Thymus (tissue), 11 donors: ENCODE data around the gene NDUFS6. TPM values are rescaled to one million over a fixed set of nuclear protein-coding genes. Genes with fewer than 3 reads are reported as not detected.

ENCODE experiments used
- DNase-seq, 9 donors: peaks; one replicate each; pipeline ENCODE4 v3.0.0-alpha.2; 2013; ENCODE audit warnings: low spot score in 9 of 9, low read depth in 6 of 9, missing footprints in 1 of 9
- H3K27ac ChIP-seq, 2 donors: one replicate each; pipeline ENCODE4 v1.5.1; 2013; ENCODE audit warnings: control low read depth in 1 of 2, low read depth in 1 of 2, low read length in 1 of 2, mild to moderate bottlenecking in 1 of 2, moderate library complexity in 1 of 2
- H3K27me3 ChIP-seq, 2 donors: one replicate each; pipeline ENCODE4 v1.5.1; 2013; ENCODE audit warnings: low read length in 1 of 2; ENCODE audit not compliant: control insufficient read depth in 2 of 2, insufficient read depth in 1 of 2
- H3K36me3 ChIP-seq, 2 donors: one replicate each; pipeline ENCODE4 v1.5.1; 2013; ENCODE audit warnings: low read length in 1 of 2, mild to moderate bottlenecking in 1 of 2, moderate library complexity in 1 of 2; ENCODE audit not compliant: control insufficient read depth in 2 of 2, insufficient read depth in 2 of 2
- H3K4me1 ChIP-seq, 2 donors: one replicate each; pipeline ENCODE4 v1.5.1; 2013; ENCODE audit warnings: low read length in 2 of 2; ENCODE audit not compliant: control insufficient read depth in 2 of 2, insufficient read depth in 2 of 2
- H3K4me3 ChIP-seq, 2 donors: one replicate each; pipeline ENCODE4 v1.5.1; 2013; ENCODE audit warnings: low read length in 2 of 2, control low read depth in 1 of 2, mild to moderate bottlenecking in 1 of 2
- H3K9me3 ChIP-seq, 2 donors: one replicate each; pipeline ENCODE4 v1.5.1; 2013; ENCODE audit warnings: low read length in 1 of 2, mild to moderate bottlenecking in 1 of 2; ENCODE audit not compliant: control insufficient read depth in 2 of 2, insufficient read depth in 1 of 2
- WGBS: extraction: QIAGEN DNeasy Blood & Tissue Kit; methylation state at CpG from one replicate; pipeline ENCODE4 v1.1.7; 2013; 5-methylcytosine and 5-hydroxymethylcytosine counted together
- polyA plus RNA-seq: library from polyadenylated mRNA; stranded (reverse); fragments of 200-250 nt; gene quantifications from one replicate; pipeline ENCODE4 v1.2.3, GENCODE V29; 2013
- total RNA-seq: library from RNA; stranded (reverse); fragments of 120-200 nt; gene quantifications from one replicate; pipeline ENCODE4 v1.2.4, GENCODE V29; 2013
- donor health status: healthy.

Gene NDUFS6
- total and polyA plus RNA-seq, 2 donors: 42.8 to 55.0 TPM

GRCh38 chr5:1846583-1846982 lies 45.4 kb downstream of the NDUFS6 start:
- Histone ChIP-seq H3K9me3 (no peaks in the 10 kb centered on the region), H3K27me3 (peaks cover 19 to 39% of the 10 kb centered on the region in 2 donors), H3K4me1 (no peaks in the 10 kb centered on the region), H3K4me3 (no peak overlapping the region), H3K36me3 (no peaks in the 10 kb centered on the region), H3K27ac (no peak overlapping the region)
- WGBS: 93% methylated on average over 13 of the region's 13 CpGs
- no peak for DNase-seq

GRCh38 chr5:1847056-1847455 lies 45.8 kb downstream of the NDUFS6 start:
- WGBS: 83% methylated on average over 10 of the region's 10 CpGs
- H3K4me1 ChIP-seq: no peaks in the 10 kb centered on the region
- no peak overlapping the region for H3K27ac ChIP-seq
- DNase-seq: no peak
- H3K27me3 ChIP-seq: peaks cover 24 to 43% of the 10 kb centered on the region in 2 donors
- no peak overlapping the region for H3K4me3 ChIP-seq
- no peaks in the 10 kb centered on the region for H3K36me3 ChIP-seq
- H3K9me3 ChIP-seq: no peaks in the 10 kb centered on the region

- Histone ChIP-seq H3K9me3 (no peaks in the 10 kb centered on the region), H3K27ac (no peak overlapping the region), H3K4me3 (no peak overlapping the region), H3K4me1 (no peaks in the 10 kb centered on the region), H3K36me3 (no peaks in the 10 kb centered on the region), H3K27me3 (peaks cover 26 to 49% of the 10 kb centered on the region in 2 donors)
- WGBS: 82% methylated on average over 9 of the region's 9 CpGs
- DNase-seq: no peak
Measured at GRCh38 chr5:1847611-1848010, 46.4 kb downstream of the NDUFS6 start.

GRCh38 chr5:1850324-1851154 lies 49.3 kb downstream of the NDUFS6 start:
- H3K27me3 ChIP-seq: peaks cover 28 to 71% of the 10 kb centered on the region in 2 donors
- H3K4me3 ChIP-seq: no peak overlapping the region
- no peak overlapping the region for H3K27ac ChIP-seq
- H3K9me3 ChIP-seq: peaks cover 0 to 1% of the 10 kb centered on the region in 2 donors
- WGBS: 69% methylated on average over 29 of the region's 29 CpGs
- DNase-seq: no peak
- no peaks in the 10 kb centered on the region for H3K4me1 ChIP-seq
- no peaks in the 10 kb centered on the region for H3K36me3 ChIP-seq

- H3K27me3 ChIP-seq: peaks cover 28 to 78% of the 10 kb centered on the region in 2 donors
- DNase-seq: no peak
- peaks cover 0 to 2% of the 10 kb centered on the region in 2 donors for H3K9me3 ChIP-seq
- 6% methylated on average over 34 of the region's 34 CpGs for WGBS
- no peaks in the 10 kb centered on the region for H3K36me3 ChIP-seq
- H3K4me3 ChIP-seq: no peak overlapping the region
- H3K27ac ChIP-seq: no peak overlapping the region
- H3K4me1 ChIP-seq: no peaks in the 10 kb centered on the region
Measured at GRCh38 chr5:1851290-1851934, 50.2 kb downstream of the NDUFS6 start.

- WGBS: 71% methylated on average over 23 of the region's 23 CpGs
Measured at GRCh38 chr5:1852324-1852947, 51.2 kb downstream of the NDUFS6 start.

GRCh38 chr5:1853531-1853930 lies 52.3 kb downstream of the NDUFS6 start:
- Histone ChIP-seq H3K27ac (no peak overlapping the region), H3K36me3 (no peaks in the 10 kb centered on the region), H3K9me3 (peaks cover 0 to 2% of the 10 kb centered on the region in 2 donors), H3K4me1 (no peaks in the 10 kb centered on the region), H3K4me3 (no peak overlapping the region), H3K27me3 (peaks cover 28 to 80% of the 10 kb centered on the region in 2 donors)
- no peak for DNase-seq
- WGBS: 78% methylated on average over 8 of the region's 8 CpGs

More at GRCh38 chr5:1852324-1852947, 51.2 kb downstream of the NDUFS6 start:
- Histone ChIP-seq H3K4me1 (no peaks in the 10 kb centered on the region), H3K27ac (no peak overlapping the region), H3K4me3 (no peak overlapping the region), H3K27me3 (peaks cover 28 to 82% of the 10 kb centered on the region in 2 donors), H3K36me3 (no peaks in the 10 kb centered on the region), H3K9me3 (peaks cover 0 to 2% of the 10 kb centered on the region in 2 donors)
- no peak for DNase-seq

- Histone ChIP-seq H3K4me1 (no peaks in the 10 kb centered on the region), H3K27me3 (peaks cover 21 to 64% of the 10 kb centered on the region in 2 donors), H3K4me3 (no peak overlapping the region), H3K27ac (no peak overlapping the region), H3K9me3 (peaks cover 0 to 2% of the 10 kb centered on the region in 2 donors), H3K36me3 (no peaks in the 10 kb centered on the region)
- no peak for DNase-seq
- WGBS: 60% methylated on average over 3 of the region's 3 CpGs
Measured at GRCh38 chr5:1855075-1855474, 53.9 kb downstream of the NDUFS6 start.

GRCh38 chr5:1855596-1855995 lies 54.4 kb downstream of the NDUFS6 start:
- no peak for DNase-seq
- 86% methylated on average over 17 of the region's 17 CpGs for WGBS

More at GRCh38 chr5:1855596-1855995, 54.4 kb downstream of the NDUFS6 start:
- Histone ChIP-seq H3K4me3 (no peak overlapping the region), H3K36me3 (no peaks in the 10 kb centered on the region), H3K4me1 (no peaks in the 10 kb centered on the region), H3K9me3 (peaks cover 0 to 2% of the 10 kb centered on the region in 2 donors), H3K27ac (no peak overlapping the region), H3K27me3 (peaks cover 18 to 59% of the 10 kb centered on the region in 2 donors)
